K562 (cell line): ENCODE measurements around the gene CCDC194.

Source experiments
- FOXP1 ChIP-seq: sonication (generic); formaldehyde crosslinking; IDR thresholded peaks from 2 replicates; pipeline ENCODE4 v1.8.0; 2022; ENCODE audit warnings: mild to moderate bottlenecking, missing genetic modification reagents
- IRF9 ChIP-seq: fragments of 450-650 bp; IDR thresholded peaks from 2 replicates; pipeline ENCODE4 v1.6.1; 2016; ENCODE audit warnings: missing biosample characterization, missing genetic modification characterization
- MAX ChIP-seq: sonication (generic); formaldehyde crosslinking; IDR thresholded peaks from 2 replicates; pipeline ENCODE4 v1.9.0; 2022; ENCODE audit warnings: mild to moderate bottlenecking, missing genetic modification reagents
- PPARD ChIP-seq: fragments of 250-450 bp; sonication (Bioruptor Pico); IDR thresholded peaks from 2 replicates; pipeline ENCODE4 v1.8.0; 2022; ENCODE audit warnings: inconsistent platforms, mild to moderate bottlenecking, moderate library complexity
- RUNX1 ChIP-seq: sonication (generic); IDR thresholded peaks from 2 replicates; pipeline ENCODE4 v1.6.1; 2016; ENCODE audit warnings: antibody characterized with exemption, low read depth
- TBP ChIP-seq: optimal IDR thresholded peaks from 2 replicates; pipeline ENCODE3; 2011; ENCODE audit warnings: low read depth, low read length, improper control_type of control experiment
- ZNF668 ChIP-seq: fragments of 250-450 bp; sonication (Bioruptor Pico); IDR thresholded peaks from 2 replicates; pipeline ENCODE4 v1.8.0; 2022; ENCODE audit warnings: mild to moderate bottlenecking, inconsistent platforms
- ZNF764 ChIP-seq: fragments of 250-450 bp; sonication (Bioruptor Pico); IDR thresholded peaks from 2 replicates; pipeline ENCODE4 v1.4.0; 2020; ENCODE audit warnings: low read depth, mild to moderate bottlenecking, moderate library complexity

- TF ChIP-seq FOXP1 (CRISPR knock-in tag) = no peak
- no peak for TF ChIP-seq RUNX1
- no peak for TF ChIP-seq IRF9 (tag)
- no peak for TF ChIP-seq MAX
- TF ChIP-seq ZNF764 = no peak
- TF ChIP-seq PPARD (CRISPR knock-in tag) = no peak
- TF ChIP-seq ZNF668 (CRISPR knock-in tag) = no peak
- no peak for TF ChIP-seq TBP
Measured at GRCh38 chr19:17423429-17424208, 29.6 kb upstream of the CCDC194 start.
